ENCODE data around the gene CDC14B. TPM values are rescaled to one million over a fixed set of nuclear protein-coding genes. Genes with fewer than 3 reads are reported as not detected.

CDC14B gene
- total RNA-seq, 1 experiment from 2014 or later = 28.4 TPM

DNA sequence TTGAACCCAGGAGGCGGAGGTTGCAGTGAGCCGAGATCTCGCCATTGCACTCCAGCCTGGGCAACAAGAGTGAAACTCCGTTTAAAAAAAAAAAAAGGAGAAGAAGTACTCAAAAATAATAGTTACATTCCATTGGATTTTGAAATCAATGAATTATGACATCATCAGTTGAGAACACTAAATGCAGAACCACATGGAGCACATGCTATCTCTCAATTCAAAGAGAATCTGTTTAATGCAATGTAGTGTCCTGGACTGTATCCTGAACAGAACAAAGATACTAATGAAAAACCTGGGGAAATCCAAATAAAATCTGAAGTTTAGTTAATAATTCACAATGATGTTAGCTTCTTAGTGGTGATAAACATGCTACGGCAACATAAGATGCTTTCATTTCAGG lies 20.3 kb downstream of the CDC14B start:
- H3K79me2 ChIP-seq (ENCODE audit: insufficient read depth, low read length) = peaks cover 6% of the 10 kb centered on the region; the same call in 1 of the 2 replicates
- no peaks in the 10 kb centered on the region for H4K20me1 ChIP-seq (ENCODE audit: control insufficient read depth, insufficient read depth, insufficient read length)
- Mint-ChIP-seq H3K4me3 (no peak overlapping the region), H3K27ac (no peak overlapping the region), H3K36me3 (ENCODE audit: insufficient read depth in 1 of 3, low read depth in 3 of 3) (peaks cover 0 to 7% (median 4%) of the 10 kb centered on the region in 3 experiments; a peak in 4 of 7 replicates), H3K4me1 (peaks cover 6 to 13% of the 10 kb centered on the region in 2 experiments; a peak in 3 of 4 replicates), H3K9me3 (peaks cover 0 to 2% of the 10 kb centered on the region in 2 experiments; a peak in 1 of 5 replicates), H3K27me3 (ENCODE audit: low read depth) (no peaks in the 10 kb centered on the region)
- H2AK5ac ChIP-seq (ENCODE audit: insufficient read length, low read length) = no peak overlapping the region
- TF ChIP-seq, protein P1, sequence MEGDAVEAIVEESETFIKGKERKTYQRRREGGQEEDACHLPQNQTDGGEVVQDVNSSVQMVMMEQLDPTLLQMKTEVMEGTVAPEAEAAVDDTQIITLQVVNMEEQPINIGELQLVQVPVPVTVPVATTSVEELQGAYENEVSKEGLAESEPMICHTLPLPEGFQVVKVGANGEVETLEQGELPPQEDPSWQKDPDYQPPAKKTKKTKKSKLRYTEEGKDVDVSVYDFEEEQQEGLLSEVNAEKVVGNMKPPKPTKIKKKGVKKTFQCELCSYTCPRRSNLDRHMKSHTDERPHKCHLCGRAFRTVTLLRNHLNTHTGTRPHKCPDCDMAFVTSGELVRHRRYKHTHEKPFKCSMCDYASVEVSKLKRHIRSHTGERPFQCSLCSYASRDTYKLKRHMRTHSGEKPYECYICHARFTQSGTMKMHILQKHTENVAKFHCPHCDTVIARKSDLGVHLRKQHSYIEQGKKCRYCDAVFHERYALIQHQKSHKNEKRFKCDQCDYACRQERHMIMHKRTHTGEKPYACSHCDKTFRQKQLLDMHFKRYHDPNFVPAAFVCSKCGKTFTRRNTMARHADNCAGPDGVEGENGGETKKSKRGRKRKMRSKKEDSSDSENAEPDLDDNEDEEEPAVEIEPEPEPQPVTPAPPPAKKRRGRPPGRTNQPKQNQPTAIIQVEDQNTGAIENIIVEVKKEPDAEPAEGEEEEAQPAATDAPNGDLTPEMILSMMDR (conservative IDR thresholded peaks at IDR 0.05) = no peak
- H4K5ac ChIP-seq (ENCODE audit: insufficient read length, low read depth, low read length) = no peak overlapping the region
- peaks cover 3% of the 10 kb centered on the region for H3K79me1 ChIP-seq (ENCODE audit: insufficient read depth, low read depth, low read length, poor library complexity, severe bottlenecking)
- no peaks in the 10 kb centered on the region for H3K23me2 ChIP-seq (ENCODE audit: insufficient read length, low read depth, low read length, poor library complexity, severe bottlenecking)
- 0 out of 2 replicates have a peak, but pooled peaks cover 2% of the 10 kb centered on the region for H3K4me1 ChIP-seq (ENCODE audit: insufficient read depth, low read length)
- H3K9me3 ChIP-seq (ENCODE audit: control insufficient read depth, low read depth, low read length) = no peaks in the 10 kb centered on the region
- no peak for DNase-seq
- no peak overlapping the region for H2BK120ac ChIP-seq (ENCODE audit: low read depth, low read length, poor library complexity, severe bottlenecking)
- H3K9ac ChIP-seq (ENCODE audit: extremely low read depth, insufficient read length, low read length) = no peak overlapping the region
- no peak overlapping the region for H3K27ac ChIP-seq (ENCODE audit: insufficient read length, low read depth, low read length)
- no peak overlapping the region for H2BK12ac ChIP-seq (ENCODE audit: insufficient read length, low read depth, low read length)
- H3K4ac ChIP-seq (ENCODE audit: low read depth, low read length) = no peak overlapping the region
- no peak overlapping the region for H3K14ac ChIP-seq (ENCODE audit: insufficient read depth, low read length)
- H3K18ac ChIP-seq (ENCODE audit: insufficient read length, low read depth, low read length) = no peak overlapping the region
- H2AFZ ChIP-seq (ENCODE audit: low read length) = no peak overlapping the region
- H2BK5ac ChIP-seq (ENCODE audit: insufficient read length, low read length) = no peak overlapping the region
- no peak overlapping the region for H4K8ac ChIP-seq (replicated peaks; ENCODE audit: insufficient read length, low read depth, low read length)
- WGBS (ENCODE audit: extremely low coverage, insufficient read length, low lambda C conversion rate) = no CpG with 5 or more reads among the region's 5 CpGs
- H3K23ac ChIP-seq (ENCODE audit: insufficient read length, low read depth, low read length) = no peak overlapping the region
- no peak overlapping the region for H2BK20ac ChIP-seq (ENCODE audit: low read depth, low read length, poor library complexity, severe bottlenecking)
- no peaks in the 10 kb centered on the region for H3K27me3 ChIP-seq (ENCODE audit: insufficient read depth, low read length)
- H3K4me2 ChIP-seq (ENCODE audit: insufficient read depth, insufficient read length, low read length) = no peak overlapping the region
- H3K56ac ChIP-seq (ENCODE audit: insufficient read length, low read depth, low read length) = no peak overlapping the region
- H4K91ac ChIP-seq (ENCODE audit: insufficient read length, low read depth, low read length) = no peak overlapping the region
- H2BK15ac ChIP-seq (ENCODE audit: low read depth, low read length) = no peak overlapping the region
- no peak overlapping the region for H3T11ph ChIP-seq (ENCODE audit: low read length)
